Measurements from ENCODE around the gene TMEM191B. TPM values are rescaled to one million over a fixed set of nuclear protein-coding genes. Genes with fewer than 3 reads are reported as not detected.
"Not testable (repeated sequence)": the region's sequence is repeated elsewhere in the genome, so short reads cannot be mapped to it uniquely, and the experiment has no call there.

Gene TMEM191B
- total and polyA plus RNA-seq, 2 donors: 1.2 to 2.0 TPM

- H3K9me3 ChIP-seq (ENCODE audit: control insufficient read depth in 2 of 2, insufficient read depth in 1 of 2, low read length in 1 of 2); H3K4me1 ChIP-seq (ENCODE audit: control insufficient read depth in 2 of 2, insufficient read depth in 2 of 2, low read length in 2 of 2); H3K36me3 ChIP-seq (ENCODE audit: control insufficient read depth in 2 of 2, insufficient read depth in 2 of 2, low read length in 1 of 2); H3K4me3 ChIP-seq (ENCODE audit: low read length in 2 of 2); H3K27me3 ChIP-seq (ENCODE audit: control insufficient read depth in 2 of 2, insufficient read depth in 1 of 2, low read length in 1 of 2): not testable (repeated sequence)
- peak in 8 of 9 donors; percentile 0 to 61 (median 28) for DNase-seq (ENCODE audit: low read depth in 6 of 9, low spot score in 9 of 9)
- peak overlapping the region in 1 of 2 donors; percentile 81 for H3K27ac ChIP-seq (ENCODE audit: low read depth in 1 of 2, low read length in 1 of 2)
- 1% methylated on average over 22 of the region's 66 CpGs for WGBS
Observed at GRCh38 chr22:18528597-18529415, 1.2 kb downstream of the TMEM191B start.

- DNase-seq (ENCODE audit: low read depth in 6 of 9, low spot score in 9 of 9); H3K36me3 ChIP-seq (ENCODE audit: control insufficient read depth in 2 of 2, insufficient read depth in 2 of 2, low read length in 1 of 2); H3K9me3 ChIP-seq (ENCODE audit: control insufficient read depth in 2 of 2, insufficient read depth in 1 of 2, low read length in 1 of 2); H3K27ac ChIP-seq (ENCODE audit: low read depth in 1 of 2, low read length in 1 of 2); H3K4me1 ChIP-seq (ENCODE audit: control insufficient read depth in 2 of 2, insufficient read depth in 2 of 2, low read length in 2 of 2); H3K4me3 ChIP-seq (ENCODE audit: low read length in 2 of 2); H3K27me3 ChIP-seq (ENCODE audit: control insufficient read depth in 2 of 2, insufficient read depth in 1 of 2, low read length in 1 of 2): not testable (repeated sequence)
- WGBS: 2% methylated on average over 11 of the region's 57 CpGs
Observed at GRCh38 chr22:18529416-18530145, 2.0 kb downstream of the TMEM191B start.

- whole genome bisulfite sequencing: no CpG with 5 or more reads among the region's 11 CpGs
- H3K4me3 ChIP-seq (ENCODE audit: low read length in 2 of 2); H3K36me3 ChIP-seq (ENCODE audit: control insufficient read depth in 2 of 2, insufficient read depth in 2 of 2, low read length in 1 of 2); DNase-seq (ENCODE audit: low read depth in 6 of 9, low spot score in 9 of 9); H3K27me3 ChIP-seq (ENCODE audit: control insufficient read depth in 2 of 2, insufficient read depth in 1 of 2, low read length in 1 of 2); H3K27ac ChIP-seq (ENCODE audit: low read depth in 1 of 2, low read length in 1 of 2); H3K4me1 ChIP-seq (ENCODE audit: control insufficient read depth in 2 of 2, insufficient read depth in 2 of 2, low read length in 2 of 2); H3K9me3 ChIP-seq (ENCODE audit: control insufficient read depth in 2 of 2, insufficient read depth in 1 of 2, low read length in 1 of 2): not testable (repeated sequence)
Observed at GRCh38 chr22:18533633-18534032, 6.0 kb downstream of the TMEM191B start.

GRCh38 chr22:18534315-18534714 is 6.7 kb downstream of the TMEM191B start:
- DNase-seq (ENCODE audit: low read depth in 6 of 9, low spot score in 9 of 9); H3K27me3 ChIP-seq (ENCODE audit: control insufficient read depth in 2 of 2, insufficient read depth in 1 of 2, low read length in 1 of 2); H3K4me1 ChIP-seq (ENCODE audit: control insufficient read depth in 2 of 2, insufficient read depth in 2 of 2, low read length in 2 of 2); H3K4me3 ChIP-seq (ENCODE audit: low read length in 2 of 2); H3K36me3 ChIP-seq (ENCODE audit: control insufficient read depth in 2 of 2, insufficient read depth in 2 of 2, low read length in 1 of 2); H3K27ac ChIP-seq (ENCODE audit: low read depth in 1 of 2, low read length in 1 of 2); H3K9me3 ChIP-seq (ENCODE audit: control insufficient read depth in 2 of 2, insufficient read depth in 1 of 2, low read length in 1 of 2): not testable (repeated sequence)
- no CpG with 5 or more reads among the region's 12 CpGs for WGBS

- DNase-seq (ENCODE audit: low read depth in 6 of 9, low spot score in 9 of 9); H3K36me3 ChIP-seq (ENCODE audit: control insufficient read depth in 2 of 2, insufficient read depth in 2 of 2, low read length in 1 of 2); H3K27me3 ChIP-seq (ENCODE audit: control insufficient read depth in 2 of 2, insufficient read depth in 1 of 2, low read length in 1 of 2); H3K4me3 ChIP-seq (ENCODE audit: low read length in 2 of 2); H3K9me3 ChIP-seq (ENCODE audit: control insufficient read depth in 2 of 2, insufficient read depth in 1 of 2, low read length in 1 of 2); H3K27ac ChIP-seq (ENCODE audit: low read depth in 1 of 2, low read length in 1 of 2); H3K4me1 ChIP-seq (ENCODE audit: control insufficient read depth in 2 of 2, insufficient read depth in 2 of 2, low read length in 2 of 2): not testable (repeated sequence)
- over 99% methylated on average over 5 of the region's 6 CpGs for WGBS
Observed at GRCh38 chr22:18539994-18540393, 12.4 kb downstream of the TMEM191B start.

GRCh38 chr22:18543400-18543799 is 15.8 kb downstream of the TMEM191B start:
- not testable (repeated sequence) for DNase-seq (ENCODE audit: low read depth in 6 of 9, low spot score in 9 of 9); H3K36me3 ChIP-seq (ENCODE audit: control insufficient read depth in 2 of 2, insufficient read depth in 2 of 2, low read length in 1 of 2); H3K27ac ChIP-seq (ENCODE audit: low read depth in 1 of 2, low read length in 1 of 2); H3K4me3 ChIP-seq (ENCODE audit: low read length in 2 of 2); H3K27me3 ChIP-seq (ENCODE audit: control insufficient read depth in 2 of 2, insufficient read depth in 1 of 2, low read length in 1 of 2); H3K9me3 ChIP-seq (ENCODE audit: control insufficient read depth in 2 of 2, insufficient read depth in 1 of 2, low read length in 1 of 2); H3K4me1 ChIP-seq (ENCODE audit: control insufficient read depth in 2 of 2, insufficient read depth in 2 of 2, low read length in 2 of 2)
- no CpG with 5 or more reads among the region's 11 CpGs for WGBS

- 97% methylated on average over 9 of the region's 13 CpGs for WGBS
- not testable (repeated sequence) for H3K4me3 ChIP-seq (ENCODE audit: low read length in 2 of 2); DNase-seq (ENCODE audit: low read depth in 6 of 9, low spot score in 9 of 9); H3K4me1 ChIP-seq (ENCODE audit: control insufficient read depth in 2 of 2, insufficient read depth in 2 of 2, low read length in 2 of 2); H3K27ac ChIP-seq (ENCODE audit: low read depth in 1 of 2, low read length in 1 of 2); H3K36me3 ChIP-seq (ENCODE audit: control insufficient read depth in 2 of 2, insufficient read depth in 2 of 2, low read length in 1 of 2); H3K9me3 ChIP-seq (ENCODE audit: control insufficient read depth in 2 of 2, insufficient read depth in 1 of 2, low read length in 1 of 2); H3K27me3 ChIP-seq (ENCODE audit: control insufficient read depth in 2 of 2, insufficient read depth in 1 of 2, low read length in 1 of 2)
Observed at GRCh38 chr22:18544615-18545014, 17.0 kb downstream of the TMEM191B start.

GRCh38 chr22:18549458-18550179 is 22.0 kb downstream of the TMEM191B start:
- 87% methylated on average over 8 of the region's 13 CpGs for WGBS
- not testable (repeated sequence) for H3K27me3 ChIP-seq (ENCODE audit: control insufficient read depth in 2 of 2, insufficient read depth in 1 of 2, low read length in 1 of 2); DNase-seq (ENCODE audit: low read depth in 6 of 9, low spot score in 9 of 9); H3K9me3 ChIP-seq (ENCODE audit: control insufficient read depth in 2 of 2, insufficient read depth in 1 of 2, low read length in 1 of 2); H3K36me3 ChIP-seq (ENCODE audit: control insufficient read depth in 2 of 2, insufficient read depth in 2 of 2, low read length in 1 of 2); H3K4me1 ChIP-seq (ENCODE audit: control insufficient read depth in 2 of 2, insufficient read depth in 2 of 2, low read length in 2 of 2); H3K27ac ChIP-seq (ENCODE audit: low read depth in 1 of 2, low read length in 1 of 2); H3K4me3 ChIP-seq (ENCODE audit: low read length in 2 of 2)

- not testable (repeated sequence) for H3K4me1 ChIP-seq (ENCODE audit: control insufficient read depth in 2 of 2, insufficient read depth in 2 of 2, low read length in 2 of 2); H3K36me3 ChIP-seq (ENCODE audit: control insufficient read depth in 2 of 2, insufficient read depth in 2 of 2, low read length in 1 of 2); H3K4me3 ChIP-seq (ENCODE audit: low read length in 2 of 2); H3K27me3 ChIP-seq (ENCODE audit: control insufficient read depth in 2 of 2, insufficient read depth in 1 of 2, low read length in 1 of 2); H3K9me3 ChIP-seq (ENCODE audit: control insufficient read depth in 2 of 2, insufficient read depth in 1 of 2, low read length in 1 of 2); H3K27ac ChIP-seq (ENCODE audit: low read depth in 1 of 2, low read length in 1 of 2); DNase-seq (ENCODE audit: low read depth in 6 of 9, low spot score in 9 of 9)
- WGBS: 89% methylated on average over 2 of the region's 7 CpGs
Observed at GRCh38 chr22:18551046-18551445, 23.4 kb downstream of the TMEM191B start.

Measured in thymus (tissue), 11 donors.